Body of pancreas (tissue), 4 donors: ENCODE measurements around the gene TTC33. TPM values are rescaled to one million over a fixed set of nuclear protein-coding genes. Genes with fewer than 3 reads are reported as not detected.

Experiments used
- ATAC-seq: fragments of 150-250 bp; one replicate; pipeline ENCODE4 v1.9.1; 2016
- DNase-seq, 4 donors: peaks; one replicate each; pipeline ENCODE4 v3.0.0-alpha.2; 2019
- H3K27ac ChIP-seq, 4 donors: fragments of 200-600 bp; sonication (generic); 1 replicate in 3 of 4; 2 replicates in 1 of 4; pipeline versions ENCODE4 v1.5.1 to v1.6.1; 2016 to 2019; ENCODE audit warnings: mild to moderate bottlenecking in 1 of 4, mixed read lengths in 1 of 4, moderate library complexity in 1 of 4
- H3K27me3 ChIP-seq, 2 donors: fragments of 200-600 bp; sonication (generic); one replicate each; pipeline ENCODE4 v1.6.0; 2016; ENCODE audit warnings: mild to moderate bottlenecking in 1 of 2
- H3K36me3 ChIP-seq, 2 donors: fragments of 200-600 bp; sonication (generic); replicated peaks in 1 of 2; 2 replicates each; pipeline ENCODE4 v1.5.1; 2016; ENCODE audit warnings: low read depth in 2 of 2; ENCODE audit not compliant: insufficient read depth in 1 of 2
- H3K4me1 ChIP-seq: fragments of 200-600 bp; sonication (generic); one replicate; pipeline ENCODE4 v1.6.0; 2016
- H3K4me3 ChIP-seq, 2 donors: fragments of 200-600 bp; sonication (generic); 1 replicate in 1 of 2; 2 replicates in 1 of 2; pipeline ENCODE4 v1.5.1; 2016 to 2019
- H3K9me3 ChIP-seq, 3 donors: fragments of 200-600 bp; sonication (generic); 1 replicate in 2 of 3; 2 replicates in 1 of 3; pipeline ENCODE4 v1.5.1; 2016
- POLR2A ChIP-seq, 3 donors: fragments of 450-650 bp; IDR thresholded peaks; one replicate each; pipeline ENCODE4 v1.6.1; 2016; ENCODE audit warnings: antibody characterized with exemption in 3 of 3, mild to moderate bottlenecking in 2 of 3
- WGBS, 2 donors: methylation state at CpG; one replicate each; pipeline ENCODE4 v1.1.5; 2017; 5-methylcytosine and 5-hydroxymethylcytosine counted together
- intact Hi-C: fragments of 100-400 bp; cut with DNase I; formaldehyde crosslinking; loops from one replicate; pipeline ENCODE4 v1.15.1; 2023
- total RNA-seq, 2 donors: library from RNA; depleted of rRNA; stranded (reverse); fragments of >200 nt; gene quantifications; one replicate each; pipeline ENCODE4 v1.1.0, GENCODE V29; 2016
- TF ChIP-seq, protein P1 (sequence below), 7 experiments: fragments of 450-650 bp in 4 of 7; fragments of 200-600 bp in 3 of 7; sonication (generic) in 3 of 7; IDR thresholded peaks; one replicate each; pipeline ENCODE4 v1.5.1; 2016 to 2019; ENCODE audit warnings: antibody characterized with exemption in 7 of 7

Gene TTC33
- total RNA-seq, 2 donors from 2014 or later: 2.3 to 9.3 TPM

DNA sequence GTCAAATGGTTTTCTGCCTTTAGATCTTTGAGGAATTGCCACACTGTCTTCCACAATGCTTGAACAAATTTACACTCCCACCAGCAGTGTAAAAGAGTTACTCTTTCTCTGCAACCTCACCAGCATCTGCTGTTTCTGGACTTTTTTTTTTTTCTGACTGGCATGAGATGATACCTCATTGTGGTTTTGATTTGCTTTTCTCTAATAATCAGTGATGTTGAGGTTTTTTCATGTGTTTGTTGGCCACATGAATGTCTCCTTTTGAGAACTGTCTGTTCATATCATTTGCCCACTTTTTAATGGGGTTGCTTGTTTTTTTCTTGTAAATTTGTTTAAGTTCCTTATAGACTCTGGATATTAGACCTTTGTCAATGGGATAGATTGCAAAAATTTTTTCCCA lies 205.3 kb downstream of the TTC33 start:
- ATAC-seq: no peak
- DNase-seq: no peak
- Histone ChIP-seq H3K4me3 (no peak overlapping the region), H3K9me3 (no peaks in the 10 kb centered on the region), H3K36me3 (no peaks in the 10 kb centered on the region), H3K4me1 (peaks cover 5% of the 10 kb centered on the region), H3K27me3 (no peaks in the 10 kb centered on the region), H3K27ac (no peak overlapping the region)
- TF ChIP-seq, protein P1, sequence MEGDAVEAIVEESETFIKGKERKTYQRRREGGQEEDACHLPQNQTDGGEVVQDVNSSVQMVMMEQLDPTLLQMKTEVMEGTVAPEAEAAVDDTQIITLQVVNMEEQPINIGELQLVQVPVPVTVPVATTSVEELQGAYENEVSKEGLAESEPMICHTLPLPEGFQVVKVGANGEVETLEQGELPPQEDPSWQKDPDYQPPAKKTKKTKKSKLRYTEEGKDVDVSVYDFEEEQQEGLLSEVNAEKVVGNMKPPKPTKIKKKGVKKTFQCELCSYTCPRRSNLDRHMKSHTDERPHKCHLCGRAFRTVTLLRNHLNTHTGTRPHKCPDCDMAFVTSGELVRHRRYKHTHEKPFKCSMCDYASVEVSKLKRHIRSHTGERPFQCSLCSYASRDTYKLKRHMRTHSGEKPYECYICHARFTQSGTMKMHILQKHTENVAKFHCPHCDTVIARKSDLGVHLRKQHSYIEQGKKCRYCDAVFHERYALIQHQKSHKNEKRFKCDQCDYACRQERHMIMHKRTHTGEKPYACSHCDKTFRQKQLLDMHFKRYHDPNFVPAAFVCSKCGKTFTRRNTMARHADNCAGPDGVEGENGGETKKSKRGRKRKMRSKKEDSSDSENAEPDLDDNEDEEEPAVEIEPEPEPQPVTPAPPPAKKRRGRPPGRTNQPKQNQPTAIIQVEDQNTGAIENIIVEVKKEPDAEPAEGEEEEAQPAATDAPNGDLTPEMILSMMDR (IDR thresholded peaks at IDR 0.05): no peak
- TF ChIP-seq POLR2A (IDR thresholded peaks at IDR 0.05): no peak
- intact Hi-C loops: no loop called here

DNA sequence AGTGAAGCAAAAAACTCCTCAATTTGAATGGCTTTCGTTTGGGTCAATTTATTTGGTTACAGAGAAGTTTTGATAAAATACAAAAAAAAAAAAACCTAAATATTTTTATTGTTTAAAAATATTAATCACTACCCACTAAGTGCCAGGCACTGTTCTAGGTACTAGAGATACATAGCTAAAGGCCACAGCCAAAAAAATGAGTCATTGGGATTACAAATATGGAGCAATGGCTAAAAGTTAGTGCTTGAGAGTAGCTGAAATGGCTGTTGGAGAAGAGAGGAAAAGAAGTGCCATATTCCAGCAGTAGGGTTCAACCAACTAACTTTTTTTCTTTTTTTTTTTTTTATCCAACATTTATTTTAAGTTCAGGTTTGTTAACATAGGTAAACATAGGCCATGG lies 206.1 kb downstream of the TTC33 start:
- no peak overlapping the region for H3K27ac ChIP-seq
- 0% methylated on average over 1 of the region's 1 CpG for WGBS, 2 donors
- H3K9me3 ChIP-seq: no peaks in the 10 kb centered on the region
- DNase-seq: no peak
- no peak for ATAC-seq
- TF ChIP-seq, protein P1 (IDR thresholded peaks at IDR 0.05): no peak
- TF ChIP-seq POLR2A (IDR thresholded peaks at IDR 0.05): no peak
- peaks cover 5% of the 10 kb centered on the region for H3K4me1 ChIP-seq
- intact Hi-C loops: no loop called here
- no peaks in the 10 kb centered on the region for H3K27me3 ChIP-seq
- H3K36me3 ChIP-seq: no peaks in the 10 kb centered on the region
- no peak overlapping the region for H3K4me3 ChIP-seq

DNA sequence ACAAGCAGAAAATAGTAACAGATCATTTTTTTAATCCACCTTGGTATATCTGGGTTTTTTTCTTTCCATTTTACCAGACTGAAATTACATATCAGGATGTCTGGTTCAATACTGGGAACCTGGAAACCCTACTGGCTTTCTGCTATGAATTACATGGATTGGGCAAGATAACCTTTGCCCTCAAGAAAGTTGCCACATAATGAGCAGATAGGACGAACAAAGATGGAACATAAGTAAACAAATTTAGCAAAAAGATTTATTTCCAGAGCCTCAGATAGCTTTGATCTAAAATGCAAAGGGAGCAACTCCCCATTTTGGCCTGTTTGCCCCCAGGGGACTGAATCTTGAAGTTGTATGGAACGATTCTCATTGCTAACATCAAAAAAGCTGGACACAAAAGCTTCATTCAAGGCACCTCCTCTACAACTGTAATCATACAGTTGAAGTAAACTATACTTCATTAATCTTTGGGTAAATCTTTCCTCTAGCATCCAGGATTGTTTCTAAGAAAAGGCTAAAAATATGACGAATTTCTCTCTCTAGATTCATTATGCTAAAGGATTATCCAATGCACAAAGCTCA lies 207.7 kb downstream of the TTC33 start:
- H3K36me3 ChIP-seq: no peaks in the 10 kb centered on the region
- no peaks in the 10 kb centered on the region for H3K27me3 ChIP-seq
- DNase-seq: no peak
- TF ChIP-seq, protein P1 (IDR thresholded peaks at IDR 0.05): no peak
- H3K4me3 ChIP-seq: no peak overlapping the region
- ATAC-seq: no peak
- no peak overlapping the region for H3K27ac ChIP-seq
- 31 to 37% methylated on average over 3 of the region's 3 CpGs for WGBS, 2 donors
- intact Hi-C loops: no loop called here
- H3K9me3 ChIP-seq: no peaks in the 10 kb centered on the region
- peaks cover 5% of the 10 kb centered on the region for H3K4me1 ChIP-seq

DNA sequence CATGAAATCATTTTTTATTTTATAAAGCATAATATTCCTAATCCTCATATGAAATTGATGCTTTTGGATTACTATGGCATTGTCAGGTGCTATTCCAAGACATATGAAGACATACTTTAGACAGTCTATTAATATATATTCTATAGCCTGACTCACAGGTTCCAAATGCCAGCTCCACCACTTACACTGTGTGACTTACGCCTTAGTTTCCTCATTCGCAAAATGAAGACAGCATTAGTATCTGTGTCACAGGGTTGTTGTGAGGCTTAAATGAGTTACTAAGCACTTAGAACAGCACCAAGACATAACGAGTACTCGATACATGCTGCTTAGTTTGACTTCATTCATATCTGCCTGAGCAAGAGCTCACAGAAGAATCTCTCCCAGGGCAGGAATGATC lies 208.2 kb downstream of the TTC33 start:
- Histone ChIP-seq H3K4me1 (peaks cover 5% of the 10 kb centered on the region), H3K36me3 (no peaks in the 10 kb centered on the region), H3K4me3 (no peak overlapping the region), H3K9me3 (no peaks in the 10 kb centered on the region), H3K27ac (no peak overlapping the region), H3K27me3 (no peaks in the 10 kb centered on the region)
- 88 to 99% methylated on average over 4 of the region's 4 CpGs for WGBS, 2 donors
- DNase-seq (no peak), ATAC-seq (no peak)
- intact Hi-C loops: no loop called here
- no peak for TF ChIP-seq POLR2A (IDR thresholded peaks at IDR 0.05)
- TF ChIP-seq, protein P1 (IDR thresholded peaks at IDR 0.05): no peak

DNA sequence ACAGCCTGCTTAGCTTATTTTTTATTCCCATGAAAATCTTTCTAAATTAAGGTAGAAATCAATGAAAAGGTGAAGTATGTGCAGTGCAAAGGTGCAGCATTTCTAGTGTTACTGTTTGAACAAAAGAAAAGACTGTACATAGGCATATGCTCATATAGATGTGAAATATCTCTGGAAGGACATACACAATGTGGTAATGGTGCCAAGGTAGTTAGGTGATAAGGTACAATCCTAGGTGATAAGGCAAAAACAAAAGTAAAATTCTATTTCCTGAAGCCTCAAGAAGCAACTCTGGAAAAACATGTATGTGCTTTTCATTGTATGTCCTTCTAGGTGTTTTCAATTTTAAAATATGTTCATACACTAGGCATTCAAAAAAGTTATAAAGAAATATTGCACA lies 215.5 kb downstream of the TTC33 start:
- Histone ChIP-seq H3K4me1 (no peaks in the 10 kb centered on the region), H3K27ac (no peak overlapping the region), H3K9me3 (no peaks in the 10 kb centered on the region), H3K4me3 (no peak overlapping the region), H3K27me3 (no peaks in the 10 kb centered on the region), H3K36me3 (no peaks in the 10 kb centered on the region)
- no peak for TF ChIP-seq POLR2A (IDR thresholded peaks at IDR 0.05)
- TF ChIP-seq, protein P1 (IDR thresholded peaks at IDR 0.05): no peak
- intact Hi-C loops: no loop called here
- DNase-seq (no peak), ATAC-seq (no peak)
